NCI-H748 (cell line): ENCODE measurements around the gene LAMA3.

ENCODE experiments used
- DNase-seq: peaks from one replicate; lab custom pipeline; 2025; ENCODE audit not compliant: unreplicated experiment; lab: John Stamatoyannopoulos, UW

Gene LAMA3

DNA sequence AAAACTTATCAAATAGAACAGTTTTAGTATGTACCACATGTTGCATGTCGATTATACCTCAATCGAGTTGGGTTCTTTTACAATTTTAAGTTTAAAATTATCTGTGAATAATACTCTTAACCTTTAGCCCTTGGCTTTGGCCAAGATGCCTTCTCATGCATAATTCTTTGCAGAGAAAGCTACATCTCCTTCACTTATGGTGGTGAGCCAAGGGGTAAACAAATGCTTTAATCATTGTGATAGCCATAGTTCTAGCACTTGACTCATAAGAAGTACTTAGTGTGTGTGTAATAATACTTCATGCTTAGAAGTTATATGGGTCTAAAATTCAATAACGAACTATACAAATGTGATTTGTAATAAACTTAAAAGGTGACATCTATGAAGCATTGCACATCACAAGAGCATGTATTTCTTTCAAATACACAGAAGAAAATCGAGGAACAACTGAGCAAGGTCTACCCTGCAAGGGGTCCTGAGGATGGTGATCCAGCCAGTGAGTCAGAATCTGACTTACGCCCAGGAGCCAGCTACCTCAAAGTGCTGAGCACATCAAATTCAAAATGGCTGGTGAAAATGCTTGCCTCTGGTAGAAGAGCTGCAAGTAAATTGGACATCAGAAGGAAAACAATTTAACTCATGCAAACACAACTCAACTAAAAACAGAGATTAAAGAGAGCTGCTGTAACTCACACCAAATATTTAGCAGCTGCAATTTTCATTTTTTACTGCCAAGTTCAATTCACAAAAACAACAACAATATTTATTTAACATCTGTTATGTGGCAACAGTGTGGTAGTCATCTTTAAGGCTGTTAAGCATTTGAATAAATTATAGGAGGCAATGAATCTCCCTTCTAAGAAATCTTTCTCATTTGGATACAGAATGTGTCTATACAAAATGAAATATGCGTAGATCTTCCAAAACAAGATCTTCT lies 301.5 kb downstream of the LAMA3 start:
- DNase-seq, result no peak

DNA sequence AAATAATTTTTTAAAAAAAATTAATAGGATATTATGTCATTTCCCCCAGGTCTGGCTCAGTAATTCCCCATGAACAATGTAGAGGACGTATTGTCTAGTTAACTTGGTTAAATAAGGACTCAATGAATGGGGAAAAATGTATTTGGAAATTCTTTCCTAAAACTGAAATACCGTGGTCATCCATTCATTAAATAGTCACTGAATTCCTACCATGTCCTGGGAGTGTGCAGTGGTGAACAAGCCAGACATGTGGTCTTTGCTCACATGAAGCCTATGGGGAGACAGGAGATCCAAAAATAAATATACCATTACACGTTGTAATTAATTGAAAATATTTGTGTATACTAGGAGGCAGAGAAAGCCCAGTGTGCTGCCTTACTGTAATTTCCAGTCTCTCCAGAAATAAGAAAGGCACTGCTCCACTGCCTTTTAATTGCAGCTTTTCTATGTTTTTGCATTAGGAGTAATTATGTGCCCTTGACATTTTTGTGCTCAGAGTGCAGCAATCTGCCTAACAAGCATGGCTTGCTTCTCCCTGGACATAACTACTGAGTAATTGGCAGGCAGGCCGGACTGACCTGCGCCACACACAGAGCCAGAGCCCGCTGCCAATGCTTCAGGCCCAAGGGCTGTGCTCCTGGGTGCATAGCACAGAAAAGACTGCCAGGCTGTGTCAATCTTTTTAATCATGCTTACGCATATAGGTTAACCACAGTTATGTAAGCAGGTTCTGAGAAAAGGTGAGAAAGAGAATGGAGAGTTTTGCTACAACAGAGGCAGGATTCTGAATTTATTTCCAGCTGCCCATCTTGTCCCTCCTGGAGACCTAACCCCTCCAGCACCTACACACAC lies 303.1 kb downstream of the LAMA3 start:
- DNase-seq, result peak; percentile 82

DNA sequence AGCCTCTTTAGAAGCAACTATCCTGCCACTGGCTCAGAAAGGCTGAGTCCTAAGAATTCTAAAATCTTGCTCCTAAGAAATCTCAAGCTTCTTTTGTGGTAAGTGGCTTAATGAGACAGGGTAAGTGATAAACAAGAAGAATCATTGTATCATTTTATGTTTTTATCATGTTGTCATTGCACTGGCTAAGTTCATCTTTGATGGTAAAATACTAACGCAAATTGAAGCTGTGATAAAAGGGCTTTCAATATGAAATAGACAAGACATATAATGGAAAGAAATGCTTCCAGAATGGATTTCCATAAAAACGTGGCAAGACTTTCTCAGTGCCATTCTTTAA lies 303.7 kb downstream of the LAMA3 start:
- DNase-seq, result no peak

DNA sequence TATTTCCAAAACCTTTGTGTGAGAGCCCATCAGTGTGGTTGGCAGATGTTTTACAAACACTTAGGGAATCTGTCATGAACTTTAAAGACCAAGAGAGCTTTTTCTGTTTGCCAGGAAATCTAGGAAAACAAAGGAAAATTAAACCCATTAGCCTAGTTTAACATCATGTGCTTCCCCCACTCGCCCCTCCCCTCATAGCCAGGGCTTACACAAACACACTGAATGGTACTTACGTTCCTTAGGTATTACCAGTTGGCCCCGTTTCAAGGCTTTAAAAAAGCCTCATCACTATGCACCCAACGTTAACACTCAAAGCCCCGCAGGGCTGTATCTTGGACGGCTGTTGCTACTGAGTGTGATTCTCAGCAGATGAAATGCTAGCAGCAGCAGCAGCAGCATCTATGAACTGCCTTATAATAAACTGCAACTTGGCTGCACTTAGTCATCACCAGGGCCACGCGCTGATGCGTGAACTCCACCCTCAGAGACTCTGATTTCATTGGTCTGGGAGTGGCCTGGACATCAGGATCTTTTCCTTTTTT lies 305.2 kb downstream of the LAMA3 start:
- DNase-seq, result peak; percentile 100

DNA sequence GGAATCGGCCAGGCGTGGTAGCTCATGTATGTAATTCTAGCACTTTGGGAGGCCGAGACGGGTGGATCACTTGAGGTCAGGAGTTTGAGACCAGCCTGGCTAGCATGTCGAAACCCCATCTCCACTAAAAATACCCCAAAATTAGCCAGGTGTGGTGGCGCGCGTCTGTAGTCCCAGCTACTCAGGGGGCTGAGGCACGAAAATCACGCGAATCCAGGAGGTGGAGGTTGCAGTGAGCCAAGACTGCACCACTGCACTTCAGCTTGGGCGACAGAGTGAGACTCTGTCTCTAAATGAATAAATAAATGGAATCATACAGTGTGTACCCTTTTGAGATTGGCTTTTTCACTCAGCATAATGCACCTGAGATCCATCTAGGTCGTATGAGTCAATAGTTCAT lies 305.9 kb downstream of the LAMA3 start:
- no peak for DNase-seq

DNA sequence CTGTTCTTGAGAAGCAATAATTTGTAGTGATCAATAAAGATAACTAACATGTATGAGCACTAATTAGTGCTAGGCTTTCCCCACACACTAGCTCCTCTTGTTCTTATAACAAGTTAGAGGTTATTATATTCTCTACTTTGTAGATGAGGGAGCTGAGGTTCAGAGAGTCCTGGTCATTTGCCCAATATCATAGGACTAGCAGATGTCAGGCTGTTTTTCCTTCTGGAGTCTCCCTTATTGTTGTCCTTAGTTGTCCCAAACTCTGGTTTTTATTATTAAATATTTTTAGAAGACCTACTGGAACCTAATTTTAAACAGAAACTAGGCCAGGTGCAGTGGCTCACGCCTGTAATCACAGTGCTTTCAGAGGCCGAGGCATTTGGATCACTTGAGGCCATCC lies 308.8 kb downstream of the LAMA3 start:
- DNase-seq, result peak; percentile 29

DNA sequence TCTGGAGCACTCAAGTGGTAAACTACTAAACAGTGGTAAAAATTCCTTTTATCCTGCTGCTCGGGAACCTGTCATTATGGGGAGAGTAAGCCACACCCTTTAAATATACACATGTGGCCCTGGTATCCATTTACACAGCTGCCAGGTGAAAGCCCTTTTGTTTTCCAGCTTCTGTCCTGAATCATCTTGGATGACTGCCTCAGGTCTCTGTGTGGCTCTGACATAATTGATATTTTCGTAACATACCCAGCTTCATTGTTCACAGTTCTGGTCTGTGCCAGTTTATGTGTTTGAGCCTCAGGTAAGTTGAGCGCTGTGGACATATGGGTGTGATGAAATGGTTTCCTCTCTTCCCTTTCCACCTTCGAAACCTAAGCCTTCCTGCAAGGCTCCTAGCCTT lies 309.6 kb downstream of the LAMA3 start:
- peak; percentile 100 for DNase-seq

DNA sequence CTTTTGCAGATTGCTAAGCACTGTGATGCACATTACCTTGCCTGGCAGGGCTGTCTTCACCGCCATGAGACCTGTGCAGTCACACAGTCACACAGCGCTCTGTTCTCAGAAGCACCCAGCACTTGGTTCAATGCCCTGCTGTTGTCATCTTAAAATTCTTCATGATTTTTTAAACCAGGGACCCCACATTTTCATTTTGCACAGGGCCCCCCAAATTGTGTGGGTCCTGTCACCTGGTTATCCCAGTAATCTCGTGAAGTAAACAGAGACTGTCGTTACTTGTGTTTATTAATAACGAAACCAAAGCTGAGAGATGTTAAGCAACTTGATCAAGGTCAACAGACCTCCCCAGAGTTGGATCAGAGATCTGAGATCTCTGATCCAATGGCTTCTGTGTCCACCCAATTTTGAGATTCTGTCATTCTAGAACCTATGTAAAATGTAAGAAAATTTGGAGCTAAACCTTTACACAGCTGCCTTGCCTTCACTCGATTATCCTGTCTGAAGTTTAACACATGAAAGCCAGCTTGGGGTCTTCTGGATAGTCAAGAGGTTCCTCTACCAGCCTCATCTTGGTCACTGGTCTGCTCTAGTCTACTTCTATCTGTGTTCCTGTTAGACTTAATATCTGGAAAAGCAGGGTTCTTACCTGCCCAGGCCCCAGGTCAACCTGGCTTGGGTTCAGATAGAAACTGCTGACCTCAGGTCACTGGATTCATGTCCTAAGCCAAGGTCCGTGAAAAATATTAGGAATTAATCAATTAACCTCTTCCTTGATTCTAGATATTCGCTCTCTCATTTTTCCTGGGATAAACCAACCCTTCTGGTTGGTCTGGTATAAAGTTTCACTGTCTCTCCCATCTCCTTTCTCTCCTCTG lies 311.6 kb downstream of the LAMA3 start:
- no peak for DNase-seq

DNA sequence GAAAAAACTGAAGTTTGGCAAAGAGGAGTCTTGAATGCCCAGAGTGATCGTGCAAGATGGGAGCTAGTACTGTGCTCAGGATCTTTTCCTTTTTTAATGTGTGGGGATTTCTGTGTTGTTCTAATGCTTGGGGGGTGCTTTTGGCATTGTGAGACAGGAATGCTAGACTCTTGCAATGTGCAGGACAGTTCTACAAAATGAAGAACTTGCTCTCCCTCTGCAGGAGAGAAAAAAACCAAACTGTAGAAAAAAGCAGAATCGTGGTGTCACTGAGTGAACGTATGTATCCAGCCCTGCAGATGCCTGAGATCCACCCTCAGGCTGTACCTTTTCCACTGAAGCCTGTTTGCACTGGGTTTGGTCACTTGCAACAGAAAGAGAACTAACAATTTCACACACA lies 313.2 kb downstream of the LAMA3 start:
- no peak for DNase-seq

DNA sequence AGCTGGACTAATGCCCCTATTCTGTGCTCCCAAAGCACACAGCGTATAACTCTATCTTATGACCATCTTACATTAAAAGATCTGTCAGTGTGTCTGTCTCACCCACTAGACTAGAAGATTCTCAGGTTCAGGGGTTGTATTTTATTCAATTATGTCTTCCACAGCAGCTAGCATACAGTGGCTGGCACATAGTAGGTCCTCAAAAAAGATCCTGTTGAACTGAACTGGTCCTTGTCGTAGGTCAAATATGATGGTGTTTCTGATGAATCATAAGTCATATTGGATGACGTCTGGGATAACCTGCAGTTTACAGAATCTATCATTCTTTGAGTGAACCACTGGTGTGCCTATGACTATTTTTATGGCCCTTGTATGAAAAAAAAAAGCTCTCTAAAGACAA lies 314.0 kb downstream of the LAMA3 start:
- DNase-seq, result no peak

DNA sequence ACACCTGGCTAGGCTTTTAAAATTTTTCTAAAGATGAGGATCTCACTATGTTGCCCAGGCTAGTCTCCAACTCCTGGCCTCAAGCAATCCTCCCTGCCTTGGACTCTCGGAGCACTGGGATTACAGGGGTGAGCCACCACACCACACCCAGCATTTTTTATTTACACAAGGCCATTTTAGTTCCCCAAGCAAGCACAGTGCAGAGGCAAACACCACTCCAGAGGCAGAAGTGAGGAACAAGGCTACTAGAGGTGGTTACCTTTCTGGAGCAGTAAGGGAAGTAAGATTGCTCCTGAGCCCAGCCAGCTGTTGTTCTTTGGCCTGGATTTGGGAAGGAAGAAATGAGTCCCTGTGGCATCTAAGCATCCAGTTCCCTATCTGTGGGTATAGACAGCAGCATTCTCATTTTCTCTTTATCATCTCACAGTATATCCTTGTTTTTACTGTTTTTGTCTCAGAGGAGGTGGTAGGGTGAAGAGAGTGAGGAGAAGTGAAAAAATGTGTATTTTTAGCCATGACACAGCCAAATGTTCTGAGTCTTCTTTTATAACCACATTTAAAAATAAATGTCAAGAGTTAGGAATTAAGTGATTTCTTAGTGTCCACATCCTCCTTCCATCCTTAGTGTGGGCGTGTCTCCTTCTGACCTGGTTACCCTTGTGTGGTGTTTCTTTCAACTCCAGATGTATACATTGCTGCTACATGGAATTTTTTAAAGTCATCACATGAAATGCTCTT lies 314.8 kb downstream of the LAMA3 start:
- DNase-seq, result no peak
